AG20443 (cell line): ENCODE data around the gene GNA12.

ENCODE experiments used
- DNase-seq: peaks from one replicate; pipeline ENCODE4 v3.0.0; 2012; ENCODE audit warnings: low spot score, mixed read lengths

The GNA12 gene

GRCh38 chr7:2834748-2835441 is 9.2 kb downstream of the GNA12 start:
- DNase-seq = no peak

- no peak for DNase-seq
Observed at GRCh38 chr7:2833083-2833910, 10.8 kb downstream of the GNA12 start.

- DNase-seq = no peak
Observed at GRCh38 chr7:2832461-2832860, 11.6 kb downstream of the GNA12 start.

DNA sequence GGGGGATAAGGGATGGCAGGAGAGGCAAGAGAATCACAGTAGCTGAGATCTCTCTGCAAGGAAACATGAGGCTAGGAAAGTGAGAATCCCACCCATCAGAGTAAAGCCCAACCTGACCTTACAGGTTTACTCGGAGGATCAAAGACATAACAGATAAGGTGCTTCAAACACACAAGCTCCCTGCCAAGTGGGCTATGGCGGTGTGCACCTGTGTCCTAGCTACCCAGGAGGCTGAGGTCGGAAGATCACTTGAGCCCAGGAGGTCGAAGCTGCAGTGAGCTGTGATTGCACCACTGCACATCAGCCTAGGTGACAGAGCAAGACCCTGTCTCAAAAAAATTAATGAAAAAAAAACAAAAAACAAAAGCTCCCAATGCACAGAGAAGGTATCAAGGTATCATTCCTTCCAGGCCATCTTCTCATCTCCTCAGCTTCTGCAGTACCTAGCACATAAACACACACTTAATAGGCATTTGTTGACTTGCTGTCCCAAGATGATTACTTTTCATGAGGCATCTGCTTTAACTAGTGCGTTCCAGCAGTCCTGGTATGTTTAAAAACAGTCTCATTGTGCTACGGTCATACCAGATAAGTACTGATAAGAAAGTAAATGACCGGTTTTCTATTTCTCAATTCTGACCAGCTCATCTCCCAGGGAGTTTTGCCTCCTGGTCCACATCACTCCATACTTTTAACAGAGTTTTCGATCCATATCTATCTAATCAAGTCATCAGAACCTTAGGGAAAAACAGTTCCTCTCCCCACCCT is 13.3 kb downstream of the GNA12 start:
- no peak for DNase-seq

DNA sequence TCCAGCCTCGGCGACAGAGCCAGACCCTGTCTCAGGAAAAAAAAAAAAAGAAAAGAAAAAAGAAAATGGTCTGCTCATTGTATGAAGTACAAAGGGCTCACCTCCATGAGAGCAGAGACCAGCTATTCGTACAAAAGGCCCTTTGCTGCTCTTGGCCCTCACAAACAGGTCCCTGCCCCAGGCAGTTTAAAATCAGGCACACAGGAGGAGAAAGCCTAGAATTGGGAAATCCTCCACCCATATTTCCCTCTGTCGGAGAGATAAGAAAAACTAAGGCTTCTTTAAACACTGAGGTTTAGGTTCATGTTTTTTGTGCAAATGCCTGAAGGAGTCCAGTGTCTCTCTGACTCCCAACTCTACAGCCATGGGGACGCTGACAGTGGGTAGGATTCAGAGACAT is 15.1 kb downstream of the GNA12 start:
- DNase-seq = no peak

- DNase-seq = no peak
Observed at GRCh38 chr7:2826771-2827170, 17.3 kb downstream of the GNA12 start.

- DNase-seq = no peak
Observed at GRCh38 chr7:2825559-2826227, 18.4 kb downstream of the GNA12 start.

DNA sequence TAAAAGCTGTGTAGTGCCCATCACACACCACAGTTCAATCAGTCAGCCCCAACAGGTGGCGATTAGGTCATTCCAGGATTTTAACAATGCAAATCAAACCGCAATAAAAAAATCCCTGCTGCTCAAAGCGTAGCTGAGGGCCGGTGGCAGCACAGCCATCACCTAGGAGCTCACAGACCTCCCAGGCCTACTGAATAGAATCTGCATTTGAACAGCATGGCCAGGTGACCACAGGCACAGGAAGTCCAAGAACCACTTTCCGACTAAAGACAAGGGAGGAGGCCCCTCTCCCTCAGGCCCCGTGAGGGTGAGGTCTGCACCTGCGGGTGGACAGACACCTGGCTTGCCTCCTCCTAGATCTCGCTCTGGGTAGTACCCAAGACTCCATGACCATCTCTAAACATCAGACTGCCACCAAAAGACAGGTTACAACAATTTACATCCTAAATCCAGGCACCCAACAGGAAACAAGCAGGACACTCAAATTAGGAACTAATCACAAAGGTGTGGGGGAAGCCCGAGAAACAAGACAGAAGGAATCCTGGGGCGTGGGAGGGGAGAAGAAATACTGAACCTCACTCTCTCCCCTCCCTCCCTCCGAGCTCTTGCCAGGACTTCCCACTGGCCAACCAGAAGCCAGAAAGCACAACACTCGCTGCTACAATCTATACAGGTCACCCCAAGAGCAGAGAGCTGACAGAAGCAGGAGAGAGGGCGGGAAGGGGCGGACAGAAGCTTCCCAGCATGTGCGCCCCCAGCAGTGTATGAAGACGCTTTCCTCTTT is 19.2 kb downstream of the GNA12 start:
- DNase-seq = no peak

- DNase-seq = no peak
Observed at GRCh38 chr7:2824026-2824677, 20.0 kb downstream of the GNA12 start.

DNA sequence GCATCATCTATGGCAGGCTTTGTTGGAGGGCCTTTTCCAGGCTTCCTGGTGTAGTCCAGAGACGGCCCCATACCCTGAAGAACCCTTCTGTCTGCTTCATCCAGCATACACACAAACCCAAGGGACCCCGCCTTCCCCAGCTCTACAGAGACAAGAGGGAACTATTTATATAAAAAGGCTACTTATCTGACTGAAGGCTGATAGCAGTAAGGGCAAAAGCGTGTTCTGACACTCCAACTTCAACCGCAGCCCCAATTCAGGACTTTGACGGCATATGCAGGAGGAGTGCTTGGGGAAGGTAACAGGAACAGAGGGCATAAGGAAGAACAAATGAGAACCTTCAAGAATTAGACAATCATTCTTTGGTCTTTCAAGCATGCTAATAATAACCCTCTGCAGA is 21.0 kb downstream of the GNA12 start:
- DNase-seq = no peak

DNA sequence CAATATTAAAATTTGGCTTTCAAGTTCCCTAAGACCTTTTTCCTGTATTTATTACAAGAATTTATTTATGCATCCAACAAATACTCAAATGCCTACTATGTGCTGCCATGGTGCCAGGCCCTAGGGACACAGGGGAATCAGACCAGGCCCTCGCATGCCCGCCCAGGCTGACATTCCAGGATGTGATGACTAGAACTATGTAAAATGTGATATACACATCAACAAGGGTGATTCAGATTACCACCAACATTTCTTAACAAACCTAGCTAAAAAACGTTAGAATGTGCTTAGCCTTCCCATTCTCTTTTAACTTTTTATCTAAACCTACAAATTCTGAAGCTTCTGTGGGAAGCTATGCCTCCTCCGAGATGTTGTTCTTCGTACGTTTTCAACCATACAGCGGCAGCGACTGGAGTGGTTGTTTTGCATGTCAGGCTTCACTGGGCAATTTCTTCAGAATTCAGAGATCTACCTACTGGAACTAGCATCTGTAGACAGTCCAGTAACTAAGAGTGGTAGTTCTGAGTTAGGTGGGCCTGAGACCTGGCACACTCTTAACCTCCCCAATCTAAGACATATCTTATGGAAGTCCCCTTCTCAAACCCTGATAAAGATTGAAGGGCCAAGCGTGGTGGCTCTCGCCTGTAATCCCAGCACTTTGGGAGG is 22.1 kb downstream of the GNA12 start:
- DNase-seq = peak; percentile 82

- peak; percentile 48 for DNase-seq
Observed at GRCh38 chr7:2821161-2821841, 22.8 kb downstream of the GNA12 start.

DNA sequence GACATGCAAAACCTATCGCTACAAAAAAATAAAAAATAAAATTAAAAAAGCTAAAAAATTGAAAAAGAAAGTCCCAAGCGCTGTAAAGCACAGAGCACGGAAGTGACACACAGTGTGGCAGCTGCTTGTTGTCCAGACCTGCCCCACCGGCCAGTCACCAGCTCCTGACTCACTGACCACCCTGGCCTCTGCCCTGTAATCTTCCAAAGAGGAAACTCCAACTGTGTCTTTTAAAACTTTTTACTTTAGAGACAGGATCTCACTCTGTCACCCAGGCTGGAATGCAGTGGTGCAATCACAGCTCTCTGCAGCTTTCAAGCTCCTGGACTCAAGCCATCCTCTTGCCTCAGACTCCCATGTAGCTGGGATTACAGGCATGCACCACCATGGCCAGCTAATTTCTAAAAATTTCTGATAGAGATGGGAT is 23.6 kb downstream of the GNA12 start:
- peak; percentile 90 for DNase-seq

DNA sequence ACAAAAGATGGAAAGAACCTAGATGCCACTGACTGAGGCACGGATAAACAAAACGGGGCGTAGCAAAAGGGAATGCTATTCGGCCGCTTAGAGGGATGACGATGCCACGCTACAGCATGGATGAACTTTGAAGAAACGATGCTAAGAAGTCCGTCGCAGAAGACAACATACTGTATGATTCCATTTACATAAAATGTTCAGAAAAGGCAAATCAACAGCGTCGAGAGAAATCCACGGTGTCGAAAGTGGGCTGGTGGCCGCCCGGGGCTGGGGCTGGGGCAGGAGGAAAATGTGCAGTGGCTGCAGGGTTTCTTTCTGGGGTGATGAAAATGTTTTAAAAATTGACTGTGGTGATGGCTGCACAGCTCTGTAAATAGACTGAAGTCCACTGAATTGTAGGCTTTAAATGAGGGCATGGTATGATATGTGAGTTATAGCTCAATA is 24.1 kb downstream of the GNA12 start:
- DNase-seq = no peak

DNA sequence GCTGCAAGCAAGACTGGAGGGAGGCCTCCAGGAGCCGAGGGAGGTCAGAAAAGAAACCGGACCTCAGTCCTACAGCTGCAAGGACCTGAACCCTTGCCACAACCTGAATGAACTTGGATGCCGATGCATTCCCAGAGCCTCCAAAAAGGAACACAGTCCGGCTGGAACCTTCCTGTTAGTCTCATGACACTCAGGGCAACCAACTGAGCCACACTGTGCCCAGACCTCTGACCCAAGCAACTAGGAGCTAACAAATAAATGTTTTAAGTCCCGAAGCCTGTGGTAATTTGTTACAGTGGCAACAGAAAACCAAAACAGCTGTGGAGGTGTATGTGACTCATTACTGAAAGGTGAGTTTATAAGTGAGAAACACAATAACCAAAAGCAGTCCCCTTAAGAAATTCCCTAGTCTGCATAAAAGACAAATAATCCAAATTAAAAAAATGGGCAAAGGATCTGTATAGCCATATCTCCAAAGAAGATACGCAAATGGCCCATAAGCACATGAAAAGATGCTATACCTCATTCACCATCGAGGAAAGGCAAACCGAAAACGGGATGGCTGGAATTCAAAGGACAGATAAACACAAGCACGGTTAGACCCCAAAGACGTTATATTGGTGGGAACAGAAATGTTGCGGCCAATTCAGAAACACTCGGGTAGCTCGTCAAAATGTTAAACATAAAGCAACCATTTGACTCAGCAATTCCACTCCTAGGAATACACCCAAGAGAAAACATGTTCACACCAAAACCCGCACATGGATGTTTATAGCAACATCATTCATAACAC is 24.8 kb downstream of the GNA12 start:
- no peak for DNase-seq

DNA sequence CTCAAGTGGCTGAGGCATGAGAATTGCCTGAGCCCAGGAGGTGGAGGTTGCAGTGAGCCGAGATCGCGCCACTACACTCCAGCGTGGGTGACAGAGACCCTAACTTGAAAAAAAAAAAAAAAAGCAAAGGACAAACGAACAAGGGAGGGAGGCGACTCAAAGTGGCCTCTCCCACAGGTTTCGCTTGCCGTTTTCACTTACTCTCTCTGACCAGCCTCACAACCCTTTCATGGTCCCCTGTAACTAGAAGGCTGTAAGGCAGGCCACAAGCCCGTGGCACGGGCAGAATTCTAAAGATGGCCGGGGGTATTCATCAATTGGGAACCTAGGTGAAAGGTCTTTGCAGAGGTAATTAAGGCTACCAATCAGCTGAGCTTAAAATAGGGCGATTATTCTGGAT is 25.5 kb downstream of the GNA12 start:
- no peak for DNase-seq

DNA sequence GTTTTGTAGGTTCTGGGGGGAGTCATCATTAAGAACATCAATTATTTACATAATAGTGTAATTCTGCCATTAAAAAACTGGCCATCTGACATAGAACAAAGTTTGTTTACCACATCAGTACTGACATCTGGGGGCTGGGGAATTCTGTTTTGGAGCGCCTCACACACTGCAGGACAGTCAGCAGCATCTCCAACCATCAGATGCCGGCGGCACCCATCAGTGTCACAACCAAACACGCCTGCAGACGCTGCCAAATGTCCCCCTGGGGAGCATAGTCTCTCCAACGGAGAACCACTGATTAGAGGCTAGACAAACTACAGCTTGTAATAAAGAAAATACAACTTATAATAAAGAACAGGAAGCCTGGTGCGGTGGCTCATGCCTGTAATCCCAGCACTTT is 26.0 kb downstream of the GNA12 start:
- DNase-seq = no peak

- no peak for DNase-seq
Observed at GRCh38 chr7:2817456-2817855, 26.7 kb downstream of the GNA12 start.

- DNase-seq = no peak
Observed at GRCh38 chr7:2815875-2816245, 28.2 kb downstream of the GNA12 start.
